ENCODE measurements around the gene KCNIP2.

Gene KCNIP2

DNA sequence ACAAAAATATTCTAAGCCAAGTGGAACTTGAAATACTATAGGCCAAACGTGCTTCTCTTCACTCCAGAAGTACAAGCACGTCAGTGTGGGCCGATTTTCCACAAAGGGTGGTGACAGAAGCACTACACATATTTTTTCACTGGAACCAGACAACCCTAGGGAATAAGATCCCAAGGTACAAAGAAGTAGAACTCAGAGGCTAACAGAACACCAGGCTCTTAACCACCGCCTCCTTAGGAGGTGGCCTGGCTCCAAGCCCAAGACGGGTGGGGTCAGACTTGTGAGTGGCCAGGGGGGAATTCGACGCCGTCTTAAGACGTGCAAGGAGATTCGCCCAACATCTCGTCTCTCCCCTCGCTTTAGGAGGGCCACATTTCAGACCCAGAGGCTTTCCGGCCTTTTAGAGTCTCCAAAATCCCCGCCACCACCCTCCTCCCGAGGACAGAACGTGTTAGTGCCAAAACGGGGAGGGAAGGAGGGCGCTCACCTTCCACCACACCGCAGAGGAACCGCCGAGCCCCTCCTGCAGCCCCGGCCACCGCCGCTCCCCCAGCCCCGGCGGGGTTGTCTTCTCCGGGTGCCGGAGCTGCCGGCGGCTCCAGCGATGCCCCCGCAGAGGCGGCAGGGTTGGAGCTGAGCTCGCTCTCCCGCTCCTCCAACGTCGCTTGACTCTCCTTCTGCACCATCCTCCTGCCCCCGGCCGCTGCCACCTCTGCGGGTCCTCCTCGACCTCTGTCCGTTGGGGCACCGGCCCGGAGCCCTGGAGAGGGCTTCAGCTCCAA is 26.1 kb downstream of the KCNIP2 start:
- Histone ChIP-seq H3K27ac (ENCODE audit: low read length) (peak overlapping the region; percentile 74), H3K4me2 (ENCODE audit: low read length) (peak overlapping the region; percentile 82), H3K79me2 (ENCODE audit: low read length) (peaks cover 65% of the 10 kb centered on the region), H4K20me1 (ENCODE audit: insufficient read depth, low read length) (peaks cover 47% of the 10 kb centered on the region), H3K36me3 (replicated peaks; ENCODE audit: low read depth, low read length) (peaks cover 5% of the 10 kb centered on the region), H3K4me1 (ENCODE audit: low read length) (peaks cover 18% of the 10 kb centered on the region), H3K27me3 (ENCODE audit: low read depth, low read length) (no peaks in the 10 kb centered on the region), H3K9me3 (ENCODE audit: insufficient read depth, low read length) (no peaks in the 10 kb centered on the region), H3K4me3 (ENCODE audit: low read length) (peak overlapping the region; percentile 92), H2AFZ (ENCODE audit: low read depth, low read length) (no peak overlapping the region), H3K9ac (ENCODE audit: low read length) (peak overlapping the region; percentile 78)
- no peak for TF ChIP-seq EZH2phosphoT487 (IDR thresholded peaks at IDR 0.05; ENCODE audit: low read depth)
- TF ChIP-seq, protein P1, sequence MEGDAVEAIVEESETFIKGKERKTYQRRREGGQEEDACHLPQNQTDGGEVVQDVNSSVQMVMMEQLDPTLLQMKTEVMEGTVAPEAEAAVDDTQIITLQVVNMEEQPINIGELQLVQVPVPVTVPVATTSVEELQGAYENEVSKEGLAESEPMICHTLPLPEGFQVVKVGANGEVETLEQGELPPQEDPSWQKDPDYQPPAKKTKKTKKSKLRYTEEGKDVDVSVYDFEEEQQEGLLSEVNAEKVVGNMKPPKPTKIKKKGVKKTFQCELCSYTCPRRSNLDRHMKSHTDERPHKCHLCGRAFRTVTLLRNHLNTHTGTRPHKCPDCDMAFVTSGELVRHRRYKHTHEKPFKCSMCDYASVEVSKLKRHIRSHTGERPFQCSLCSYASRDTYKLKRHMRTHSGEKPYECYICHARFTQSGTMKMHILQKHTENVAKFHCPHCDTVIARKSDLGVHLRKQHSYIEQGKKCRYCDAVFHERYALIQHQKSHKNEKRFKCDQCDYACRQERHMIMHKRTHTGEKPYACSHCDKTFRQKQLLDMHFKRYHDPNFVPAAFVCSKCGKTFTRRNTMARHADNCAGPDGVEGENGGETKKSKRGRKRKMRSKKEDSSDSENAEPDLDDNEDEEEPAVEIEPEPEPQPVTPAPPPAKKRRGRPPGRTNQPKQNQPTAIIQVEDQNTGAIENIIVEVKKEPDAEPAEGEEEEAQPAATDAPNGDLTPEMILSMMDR (IDR thresholded peaks at IDR 0.05; ENCODE audit: low read depth, low read length): no peak

DNA sequence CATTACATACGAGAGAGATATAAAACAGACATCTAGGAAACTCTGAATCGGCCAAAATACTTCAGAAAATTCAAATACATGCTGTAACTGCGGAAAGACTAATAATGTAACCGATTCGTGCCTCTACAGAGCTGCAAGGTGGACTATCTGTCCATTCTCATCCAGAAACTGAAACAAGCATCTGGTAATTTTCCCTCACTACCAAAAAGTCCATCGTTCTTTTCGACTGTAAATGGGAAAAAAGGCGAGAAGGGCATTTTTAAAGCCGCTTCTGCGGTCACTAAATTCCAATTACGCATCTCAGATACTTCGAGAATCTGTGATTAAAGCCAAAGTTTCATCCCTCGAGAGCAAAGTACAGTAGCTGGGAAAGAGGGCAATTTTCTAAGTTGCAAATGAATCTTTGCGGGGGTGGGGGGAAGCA is 26.7 kb downstream of the KCNIP2 start:
- peak overlapping the region; percentile 92 for H3K4me3 ChIP-seq (ENCODE audit: low read length)
- peak overlapping the region; percentile 78 for H3K9ac ChIP-seq (ENCODE audit: low read length)
- no peaks in the 10 kb centered on the region for H3K27me3 ChIP-seq (ENCODE audit: low read depth, low read length)
- TF ChIP-seq, protein P1 (IDR thresholded peaks at IDR 0.05; ENCODE audit: low read depth, low read length): no peak
- TF ChIP-seq EZH2phosphoT487 (IDR thresholded peaks at IDR 0.05; ENCODE audit: low read depth): no peak
- H4K20me1 ChIP-seq (ENCODE audit: insufficient read depth, low read length): peaks cover 53% of the 10 kb centered on the region
- peaks cover 18% of the 10 kb centered on the region for H3K4me1 ChIP-seq (ENCODE audit: low read length)
- H3K27ac ChIP-seq (ENCODE audit: low read length): peak overlapping the region; percentile 74
- H3K36me3 ChIP-seq (replicated peaks; ENCODE audit: low read depth, low read length): peaks cover 7% of the 10 kb centered on the region
- peaks cover 71% of the 10 kb centered on the region for H3K79me2 ChIP-seq (ENCODE audit: low read length)
- peak overlapping the region; percentile 82 for H3K4me2 ChIP-seq (ENCODE audit: low read length)
- no peak overlapping the region for H2AFZ ChIP-seq (ENCODE audit: low read depth, low read length)
- no peaks in the 10 kb centered on the region for H3K9me3 ChIP-seq (ENCODE audit: insufficient read depth, low read length)

DNA sequence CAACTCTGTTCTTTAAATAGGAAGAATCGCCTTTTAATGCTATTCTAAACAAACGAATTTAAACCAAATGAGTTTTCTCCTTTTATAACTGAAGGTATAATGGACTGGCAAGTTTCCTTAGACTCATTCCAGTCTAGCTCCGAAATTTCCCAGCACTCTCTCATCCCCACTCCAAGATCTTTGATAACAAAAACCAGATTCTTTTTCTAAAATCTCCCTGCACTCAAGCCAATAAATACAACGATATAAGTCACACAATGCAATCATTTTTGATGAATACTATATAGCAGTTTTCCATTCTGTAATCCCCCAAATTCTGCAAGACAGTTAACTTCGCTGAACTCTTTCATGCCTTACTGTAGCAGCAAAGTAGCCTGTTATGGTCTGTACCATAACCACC is 27.2 kb downstream of the KCNIP2 start:
- H4K20me1 ChIP-seq (ENCODE audit: insufficient read depth, low read length): peaks cover 56% of the 10 kb centered on the region
- TF ChIP-seq EZH2phosphoT487 (IDR thresholded peaks at IDR 0.05; ENCODE audit: low read depth): no peak
- TF ChIP-seq, protein P1 (IDR thresholded peaks at IDR 0.05; ENCODE audit: low read depth, low read length): no peak

DNA sequence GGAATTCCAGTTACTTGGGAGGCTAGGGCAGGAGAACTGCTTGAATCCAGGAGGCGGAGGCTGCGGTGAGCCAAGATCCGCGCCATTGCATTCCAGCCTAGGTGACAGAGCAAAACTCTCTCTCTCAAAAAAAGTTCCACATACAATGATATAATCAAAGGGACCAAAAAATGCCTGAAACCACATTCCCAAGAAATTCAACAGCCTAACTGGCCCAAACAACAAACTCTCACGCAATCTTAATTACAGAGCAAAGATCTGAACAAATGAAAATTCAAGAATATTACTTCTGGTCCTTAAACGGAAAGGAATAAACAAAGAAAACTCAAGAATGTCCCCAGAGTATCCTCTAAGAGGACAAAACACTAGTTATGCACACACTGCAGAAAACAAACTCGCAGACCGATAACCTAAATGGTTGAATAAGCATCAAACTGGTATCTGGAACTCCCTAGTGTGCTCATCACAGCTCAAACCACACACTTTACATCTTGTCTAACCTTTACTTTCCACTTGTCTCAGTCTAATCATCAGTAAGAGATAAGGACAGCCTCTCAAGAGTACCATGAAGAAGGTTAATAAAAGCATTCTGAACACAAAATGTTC is 29.0 kb downstream of the KCNIP2 start:
- H3K4me2 ChIP-seq (ENCODE audit: low read length): peak overlapping the region; percentile 82
- H3K27me3 ChIP-seq (ENCODE audit: low read depth, low read length): no peaks in the 10 kb centered on the region
- H3K27ac ChIP-seq (ENCODE audit: low read length): no peak overlapping the region
- no peak overlapping the region for H2AFZ ChIP-seq (ENCODE audit: low read depth, low read length)
- TF ChIP-seq, protein P1 (IDR thresholded peaks at IDR 0.05; ENCODE audit: low read depth, low read length): no peak
- no peak for TF ChIP-seq EZH2phosphoT487 (IDR thresholded peaks at IDR 0.05; ENCODE audit: low read depth)
- H3K9ac ChIP-seq (ENCODE audit: low read length): peak overlapping the region; percentile 78; the same call in 1 of the 2 replicates
- peaks cover 7% of the 10 kb centered on the region for H3K36me3 ChIP-seq (replicated peaks; ENCODE audit: low read depth, low read length)
- H3K79me2 ChIP-seq (ENCODE audit: low read length): peaks cover 87% of the 10 kb centered on the region
- peaks cover 17% of the 10 kb centered on the region for H3K4me1 ChIP-seq (ENCODE audit: low read length)
- H4K20me1 ChIP-seq (ENCODE audit: insufficient read depth, low read length): peaks cover 63% of the 10 kb centered on the region
- peak overlapping the region; percentile 92 for H3K4me3 ChIP-seq (ENCODE audit: low read length)
- no peaks in the 10 kb centered on the region for H3K9me3 ChIP-seq (ENCODE audit: insufficient read depth, low read length)

More for the DNA sequence above, 27.2 kb downstream of the KCNIP2 start:
- peak overlapping the region; percentile 92 for H3K4me3 ChIP-seq (ENCODE audit: low read length)
- H3K27me3 ChIP-seq (ENCODE audit: low read depth, low read length): no peaks in the 10 kb centered on the region
- peak overlapping the region; percentile 82 for H3K4me2 ChIP-seq (ENCODE audit: low read length)
- H3K9ac ChIP-seq (ENCODE audit: low read length): peak overlapping the region; percentile 78
- H2AFZ ChIP-seq (ENCODE audit: low read depth, low read length): no peak overlapping the region
- peaks cover 76% of the 10 kb centered on the region for H3K79me2 ChIP-seq (ENCODE audit: low read length)
- H3K4me1 ChIP-seq (ENCODE audit: low read length): peaks cover 18% of the 10 kb centered on the region
- no peaks in the 10 kb centered on the region for H3K9me3 ChIP-seq (ENCODE audit: insufficient read depth, low read length)
- peaks cover 7% of the 10 kb centered on the region for H3K36me3 ChIP-seq (replicated peaks; ENCODE audit: low read depth, low read length)
- peak overlapping the region; percentile 74 for H3K27ac ChIP-seq (ENCODE audit: low read length)

Data from OCI-LY3 (cell line).